GM12864 (cell line): ENCODE measurements around the gene MYO7A.

Source experiments
- DNase-seq: peaks from one replicate; pipeline ENCODE4 v3.0.0-alpha.2; 2011; ENCODE audit warnings: low read depth
- H3K4me3 ChIP-seq: 2 replicates; pipeline ENCODE4 v1.5.1; 2011; ENCODE audit warnings: mild to moderate bottlenecking, low read depth, low read length, control low read depth
- CTCF ChIP-seq: IDR thresholded peaks from 2 replicates; pipeline ENCODE4 v1.5.1; 2011; ENCODE audit warnings: low read depth, mild to moderate bottlenecking, moderate library complexity, low read length, control low read depth, inconsistent platforms; ENCODE audit errors: missing control alignments

The MYO7A gene

GRCh38 chr11:77189588-77190210, 61.7 kb downstream of the MYO7A start:
- TF ChIP-seq CTCF, result no peak
- no peak overlapping the region for H3K4me3 ChIP-seq
- DNase-seq, result no peak

GRCh38 chr11:77190331-77191075, 62.5 kb downstream of the MYO7A start:
- no peak for DNase-seq
- no peak for TF ChIP-seq CTCF
- H3K4me3 ChIP-seq, result no peak overlapping the region

- no peak overlapping the region for H3K4me3 ChIP-seq
- TF ChIP-seq CTCF, result no peak
- no peak for DNase-seq
Measured at GRCh38 chr11:77191429-77191822, 63.4 kb downstream of the MYO7A start.

GRCh38 chr11:77191823-77192495, 63.9 kb downstream of the MYO7A start:
- peak; percentile 24 for DNase-seq
- TF ChIP-seq CTCF, result peak; percentile 78
- no peak overlapping the region for H3K4me3 ChIP-seq

DNA sequence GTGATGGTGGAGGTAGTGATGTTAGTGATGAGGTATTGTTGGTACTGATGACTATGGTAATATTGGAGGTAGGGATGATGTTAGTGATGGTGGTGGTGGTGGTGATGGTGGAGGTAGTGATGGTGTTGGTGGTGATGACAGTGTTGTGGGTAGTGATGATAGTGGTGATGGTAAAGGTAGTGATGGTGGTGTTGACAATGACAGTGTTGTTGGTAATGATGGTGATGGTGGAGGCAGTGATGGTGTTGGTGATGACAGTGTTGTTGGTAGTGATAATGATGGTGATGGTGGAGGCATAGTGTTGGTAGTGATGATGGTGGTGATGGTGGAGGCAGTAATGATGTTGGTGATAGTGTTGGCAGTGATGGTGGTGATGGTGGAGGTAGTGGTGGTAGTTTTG, 65.1 kb downstream of the MYO7A start:
- no peak for TF ChIP-seq CTCF
- DNase-seq, result no peak
- no peak overlapping the region for H3K4me3 ChIP-seq

GRCh38 chr11:77193911-77194830, 66.1 kb downstream of the MYO7A start:
- no peak for TF ChIP-seq CTCF
- H3K4me3 ChIP-seq, result no peak overlapping the region
- DNase-seq, result no peak
